Nephron (organoid): ENCODE data around the gene SLFN12L.

Experiments used
- H3K27ac Mint-ChIP-seq, 3 experiments: 2 replicates each; pipeline ENCODE4 v1.8.0; 2020; ENCODE audit warnings: mixed read lengths in 3 of 3, mild to moderate bottlenecking in 2 of 3, moderate library complexity in 1 of 3
- H3K27me3 Mint-ChIP-seq: 2 replicates; pipeline ENCODE4 v1.8.0; 2021; ENCODE audit warnings: low read depth, mild to moderate bottlenecking, moderate library complexity, mixed read lengths
- H3K36me3 Mint-ChIP-seq: 2 replicates; pipeline ENCODE4 v1.8.0; 2020; ENCODE audit warnings: low read depth, mixed read lengths
- H3K4me1 Mint-ChIP-seq: 2 replicates; pipeline ENCODE4 v1.8.0; 2020; ENCODE audit warnings: mixed read lengths
- H3K4me3 Mint-ChIP-seq, 3 experiments: 2 replicates each; pipeline ENCODE4 v1.8.0; 2020; ENCODE audit warnings: mild to moderate bottlenecking in 3 of 3, mixed read lengths in 3 of 3, moderate library complexity in 2 of 3
- H3K9me3 Mint-ChIP-seq: 2 replicates; pipeline ENCODE4 v1.8.0; 2020; ENCODE audit warnings: mixed read lengths
- CTCF ChIP-seq, 3 experiments: fragments of 200-600 bp; sonication (generic); IDR thresholded peaks; one replicate each; pipeline ENCODE4 v1.5.0; 2021; ENCODE audit warnings: antibody characterized with exemption in 3 of 3; ENCODE audit not compliant: unreplicated experiment in 3 of 3

Gene SLFN12L

DNA sequence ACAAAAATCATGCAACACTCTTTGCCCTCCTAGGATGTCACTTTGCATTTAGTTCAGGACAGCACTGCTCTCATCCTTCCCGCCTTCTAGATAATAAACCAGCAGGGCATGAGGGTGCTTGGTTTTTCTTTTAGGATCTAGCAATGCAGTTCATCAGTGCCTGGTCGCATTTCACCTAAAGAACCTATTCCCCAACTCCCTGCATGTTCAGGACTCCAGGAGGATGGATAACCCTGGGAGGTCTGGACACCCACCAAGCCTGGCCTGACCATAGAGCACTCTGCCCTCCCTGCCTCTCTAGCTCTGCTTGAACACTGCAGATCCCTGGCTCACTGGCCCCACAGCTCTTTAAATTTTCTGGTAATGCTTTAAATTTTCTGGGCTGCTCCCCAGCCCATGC is 107.8 kb downstream of the SLFN12L start:
- H3K4me1 Mint-ChIP-seq: peaks cover 16% of the 10 kb centered on the region
- H3K27me3 Mint-ChIP-seq: peaks cover 14% of the 10 kb centered on the region
- no peak overlapping the region for H3K4me3 Mint-ChIP-seq
- no peak for TF ChIP-seq CTCF (IDR thresholded peaks at IDR 0.05; ENCODE audit: unreplicated experiment in 3 of 3)
- no peak overlapping the region for H3K27ac Mint-ChIP-seq
- no peaks in the 10 kb centered on the region for H3K9me3 Mint-ChIP-seq
- no peaks in the 10 kb centered on the region for H3K36me3 Mint-ChIP-seq

DNA sequence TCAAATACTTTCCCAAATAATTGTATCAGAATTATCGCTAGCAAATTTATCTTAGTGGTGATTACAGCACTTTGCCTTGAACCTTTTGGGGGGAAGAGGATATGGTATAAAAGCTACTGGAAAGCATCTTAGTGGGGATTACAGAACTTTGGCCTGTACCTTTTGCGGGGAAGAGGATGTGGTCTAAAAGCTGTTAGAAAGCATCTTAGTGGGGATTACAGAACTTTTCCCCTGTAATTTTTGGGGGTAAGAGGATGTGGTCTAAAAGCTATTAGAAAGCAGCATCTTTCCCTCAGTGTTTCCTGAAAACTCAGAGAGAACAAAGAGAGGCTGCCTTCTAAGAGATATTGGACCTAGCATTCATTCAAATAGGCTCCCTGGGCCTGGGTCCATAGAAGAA is 109.2 kb downstream of the SLFN12L start:
- Mint-ChIP-seq H3K27me3 (peaks cover 9% of the 10 kb centered on the region), H3K9me3 (no peaks in the 10 kb centered on the region)

DNA sequence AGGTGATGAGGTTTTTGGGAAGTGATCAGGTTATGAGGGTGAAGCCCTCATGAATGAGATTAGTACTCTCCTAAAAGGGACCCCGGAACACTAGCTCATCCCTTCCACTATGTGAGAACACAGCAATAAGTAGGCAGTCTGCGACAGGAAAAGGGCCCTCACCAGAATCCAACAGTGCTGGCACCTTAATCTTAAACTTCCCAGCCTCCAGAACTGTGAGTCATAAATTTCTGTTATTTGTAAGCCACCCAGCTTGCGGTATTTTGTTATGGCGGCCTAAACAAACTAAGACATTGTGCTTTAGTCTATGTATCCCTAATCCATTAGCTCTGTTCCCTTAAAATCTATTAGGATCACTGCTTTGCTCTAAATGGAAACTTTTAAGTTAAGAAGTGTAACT is 113.7 kb downstream of the SLFN12L start:
- Mint-ChIP-seq H3K9me3 (no peaks in the 10 kb centered on the region), H3K27ac (no peak overlapping the region), H3K36me3 (no peaks in the 10 kb centered on the region), H3K27me3 (no peaks in the 10 kb centered on the region), H3K4me1 (no peaks in the 10 kb centered on the region), H3K4me3 (no peak overlapping the region)
- TF ChIP-seq CTCF (IDR thresholded peaks at IDR 0.05; ENCODE audit: unreplicated experiment in 3 of 3): no peak

More for the DNA sequence above, 109.2 kb downstream of the SLFN12L start:
- Mint-ChIP-seq H3K4me1 (peaks cover 7% of the 10 kb centered on the region), H3K4me3 (no peak overlapping the region), H3K27ac (no peak overlapping the region), H3K36me3 (no peaks in the 10 kb centered on the region)
- TF ChIP-seq CTCF (IDR thresholded peaks at IDR 0.05; ENCODE audit: unreplicated experiment in 3 of 3): no peak
